Loucy (cell line): ENCODE data around the gene PIGBOS1.

Experiments used
- H2AFZ ChIP-seq: fragments of 200-600 bp; sonication (generic); 2 replicates; pipeline ENCODE4 v1.6.0; 2016; ENCODE audit warnings: antibody characterized with exemption, mild to moderate bottlenecking, low read length, moderate library complexity
- H3F3A ChIP-seq: fragments of 200-600 bp; 2 replicates; pipeline ENCODE4 v1.6.0; 2016; ENCODE audit warnings: antibody characterized with exemption, low read depth, mild to moderate bottlenecking
- H3K27me3 ChIP-seq: fragments of 200-600 bp; sonication (generic); 2 replicates; pipeline ENCODE4 v1.6.1; 2014; ENCODE audit warnings: low read length, mild to moderate bottlenecking; ENCODE audit not compliant: insufficient read depth, poor library complexity, severe bottlenecking
- H3K36me3 ChIP-seq: fragments of 200-600 bp; sonication (generic); 2 replicates; pipeline ENCODE4 v1.6.1; 2016; ENCODE audit warnings: low read length; ENCODE audit not compliant: insufficient read depth
- H3K4me1 ChIP-seq: fragments of 200-600 bp; sonication (generic); 2 replicates; pipeline ENCODE4 v1.5.1; 2014; ENCODE audit warnings: low read length, mild to moderate bottlenecking; ENCODE audit not compliant: insufficient read depth, poor library complexity, severe bottlenecking
- H3K4me2 ChIP-seq: fragments of 200-600 bp; sonication (generic); 2 replicates; pipeline ENCODE4 v1.6.0; 2014; ENCODE audit warnings: antibody characterized with exemption, low read length, low read depth, mild to moderate bottlenecking; ENCODE audit not compliant: poor library complexity, severe bottlenecking
- H3K4me3 ChIP-seq: fragments of 200-600 bp; sonication (generic); 2 replicates; pipeline ENCODE4 v1.5.1; 2014; ENCODE audit warnings: low read length, mild to moderate bottlenecking, mixed read lengths; ENCODE audit not compliant: poor library complexity, severe bottlenecking
- H3K79me2 ChIP-seq: fragments of 200-600 bp; sonication (generic); 2 replicates; pipeline ENCODE4 v1.6.1; 2014; ENCODE audit warnings: low read length; ENCODE audit not compliant: insufficient read depth
- H3K9ac ChIP-seq: fragments of 200-600 bp; sonication (generic); 2 replicates; pipeline ENCODE4 v1.6.0; 2014; ENCODE audit warnings: mild to moderate bottlenecking, low read depth, low read length, moderate library complexity; ENCODE audit not compliant: poor library complexity, severe bottlenecking
- H3K9me2 ChIP-seq: fragments of 200-600 bp; sonication (generic); replicated peaks from 2 replicates; pipeline ENCODE4 v1.6.1; 2016; ENCODE audit warnings: low read depth, low read length, mixed read lengths
- H3K9me3 ChIP-seq: fragments of 200-600 bp; sonication (generic); 2 replicates; pipeline ENCODE4 v1.6.1; 2014; ENCODE audit warnings: mild to moderate bottlenecking, antibody characterized with exemption, low read length, low read depth; ENCODE audit not compliant: insufficient read depth
- H4K20me1 ChIP-seq: fragments of 200-600 bp; sonication (generic); 2 replicates; pipeline ENCODE4 v1.6.0; 2014; ENCODE audit warnings: antibody characterized with exemption, low read length, mild to moderate bottlenecking; ENCODE audit not compliant: insufficient read depth, poor library complexity, severe bottlenecking
- CTCF ChIP-seq: fragments of 200-600 bp; sonication (generic); conservative IDR thresholded peaks from 2 replicates; pipeline ENCODE4 v1.5.1; 2014; ENCODE audit warnings: mild to moderate bottlenecking, antibody characterized with exemption, low read length
- EZH2phosphoT487 ChIP-seq: fragments of 200-600 bp; IDR thresholded peaks from 2 replicates; pipeline ENCODE4 v1.6.1; 2018; ENCODE audit warnings: antibody characterized with exemption, mild to moderate bottlenecking, moderate library complexity, borderline replicate concordance

The PIGBOS1 gene

GRCh38 chr15:55279100-55279745 lies 39.7 kb downstream of the PIGBOS1 start:
- Histone ChIP-seq H3K4me2 (peak overlapping the region; percentile 69), H3F3A (peaks cover 29% of the 10 kb centered on the region), H3K79me2 (peaks cover 76% of the 10 kb centered on the region), H3K36me3 (peaks cover under 1% of the 10 kb centered on the region; the same call in 1 of the 2 replicates), H3K4me1 (peaks cover 79% of the 10 kb centered on the region), H4K20me1 (peaks cover 6% of the 10 kb centered on the region), H3K9me2 (no peaks in the 10 kb centered on the region), H3K9ac (peak overlapping the region; percentile 59), H3K9me3 (no peaks in the 10 kb centered on the region), H3K4me3 (peak overlapping the region; percentile 47), H2AFZ (no peak overlapping the region), H3K27me3 (no peaks in the 10 kb centered on the region)
- TF ChIP-seq EZH2phosphoT487 (no peak), CTCF (no peak)

GRCh38 chr15:55277715-55278114 lies 41.2 kb downstream of the PIGBOS1 start:
- Histone ChIP-seq H3K27me3 (no peaks in the 10 kb centered on the region), H3K9me3 (peaks cover 8% of the 10 kb centered on the region; the same call in 1 of the 2 replicates), H2AFZ (no peak overlapping the region), H4K20me1 (peaks cover 6% of the 10 kb centered on the region), H3K79me2 (peaks cover 74% of the 10 kb centered on the region), H3K4me3 (peak overlapping the region; percentile 67), H3K4me1 (peaks cover 64% of the 10 kb centered on the region), H3K9ac (peak overlapping the region; percentile 79), H3K36me3 (peaks cover 9% of the 10 kb centered on the region), H3K4me2 (peak overlapping the region; percentile 86), H3F3A (peaks cover 27% of the 10 kb centered on the region), H3K9me2 (no peaks in the 10 kb centered on the region)
- TF ChIP-seq EZH2phosphoT487 (no peak), CTCF (no peak)

- peak overlapping the region; percentile 79 for H3K9ac ChIP-seq
- peaks cover 9% of the 10 kb centered on the region for H3K36me3 ChIP-seq
- peak overlapping the region; percentile 67 for H3K4me3 ChIP-seq
- peaks cover 74% of the 10 kb centered on the region for H3K79me2 ChIP-seq
- peaks cover 6% of the 10 kb centered on the region for H4K20me1 ChIP-seq
- peaks cover 58% of the 10 kb centered on the region for H3K4me1 ChIP-seq
- H3K4me2 ChIP-seq = peak overlapping the region; percentile 86
- H3K9me2 ChIP-seq = no peaks in the 10 kb centered on the region
- peaks cover 26% of the 10 kb centered on the region for H3F3A ChIP-seq
- no peaks in the 10 kb centered on the region for H3K27me3 ChIP-seq
- TF ChIP-seq CTCF (no peak), EZH2phosphoT487 (no peak)
- no peak overlapping the region for H2AFZ ChIP-seq
- H3K9me3 ChIP-seq = peaks cover 8% of the 10 kb centered on the region; the same call in 1 of the 2 replicates
These were observed 41.8 kb downstream of the PIGBOS1 start for GRCh38 chr15:55277116-55277564.
